ENCODE results near the gene VTCN1.
"Not testable (repeated sequence)": the region's sequence is repeated elsewhere in the genome, so short reads cannot be mapped to it uniquely, and the experiment has no call there.

The VTCN1 gene

DNA sequence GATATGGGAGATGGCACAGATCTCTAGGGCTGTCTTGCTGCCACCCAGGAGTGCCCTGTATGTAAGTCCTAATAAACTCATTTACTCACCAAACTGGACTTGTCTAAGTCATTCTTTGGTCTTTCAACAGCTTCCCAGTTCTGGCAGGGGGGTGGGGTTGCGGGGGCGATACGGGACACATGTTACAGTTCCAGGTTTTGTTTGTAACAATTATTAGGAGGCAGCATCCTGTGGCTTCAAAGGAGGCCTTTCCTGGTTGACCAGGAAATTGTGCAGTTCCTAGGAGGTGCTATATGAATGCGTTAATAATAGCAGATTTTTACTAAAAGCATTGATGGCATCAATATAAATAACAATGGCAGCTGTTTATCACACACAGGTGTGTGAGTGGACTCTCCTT lies 46.5 kb downstream of the VTCN1 start:
- Histone ChIP-seq H3K27ac (no peak overlapping the region), H3K27me3 (replicated peaks) (no peaks in the 10 kb centered on the region), H3K4me3 (ENCODE audit: low read depth, low read length) (no peak overlapping the region), H3K36me3 (replicated peaks) (no peaks in the 10 kb centered on the region)
- in situ Hi-C loops (cut with HindIII; ENCODE audit: low pct_ligation_motif_present, low sequenced_read_pairs), result no loop called here
- TF ChIP-seq, protein P1, sequence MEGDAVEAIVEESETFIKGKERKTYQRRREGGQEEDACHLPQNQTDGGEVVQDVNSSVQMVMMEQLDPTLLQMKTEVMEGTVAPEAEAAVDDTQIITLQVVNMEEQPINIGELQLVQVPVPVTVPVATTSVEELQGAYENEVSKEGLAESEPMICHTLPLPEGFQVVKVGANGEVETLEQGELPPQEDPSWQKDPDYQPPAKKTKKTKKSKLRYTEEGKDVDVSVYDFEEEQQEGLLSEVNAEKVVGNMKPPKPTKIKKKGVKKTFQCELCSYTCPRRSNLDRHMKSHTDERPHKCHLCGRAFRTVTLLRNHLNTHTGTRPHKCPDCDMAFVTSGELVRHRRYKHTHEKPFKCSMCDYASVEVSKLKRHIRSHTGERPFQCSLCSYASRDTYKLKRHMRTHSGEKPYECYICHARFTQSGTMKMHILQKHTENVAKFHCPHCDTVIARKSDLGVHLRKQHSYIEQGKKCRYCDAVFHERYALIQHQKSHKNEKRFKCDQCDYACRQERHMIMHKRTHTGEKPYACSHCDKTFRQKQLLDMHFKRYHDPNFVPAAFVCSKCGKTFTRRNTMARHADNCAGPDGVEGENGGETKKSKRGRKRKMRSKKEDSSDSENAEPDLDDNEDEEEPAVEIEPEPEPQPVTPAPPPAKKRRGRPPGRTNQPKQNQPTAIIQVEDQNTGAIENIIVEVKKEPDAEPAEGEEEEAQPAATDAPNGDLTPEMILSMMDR (IDR thresholded peaks at IDR 0.05; ENCODE audit: low read depth, low read length, missing control alignments), result no peak
- no peak for DNase-seq

DNA sequence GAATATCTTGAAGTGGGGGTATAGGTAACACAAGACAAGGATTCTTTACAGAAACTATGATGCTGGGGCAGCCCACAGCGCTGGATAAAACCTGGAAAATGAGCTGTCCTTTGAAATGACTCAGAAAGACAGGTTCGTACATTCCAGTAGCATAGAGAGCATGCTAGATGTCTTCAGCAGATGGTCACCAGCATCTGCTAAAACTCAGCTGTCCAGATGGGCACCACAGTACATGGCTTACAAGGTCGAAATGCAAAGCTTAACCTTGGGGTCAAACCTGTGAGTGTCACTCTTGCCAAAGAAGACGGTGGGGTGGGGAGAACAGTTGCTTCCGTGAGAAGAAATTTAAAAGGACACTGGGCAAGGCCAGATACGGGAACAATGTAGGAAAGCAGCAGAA lies 47.9 kb downstream of the VTCN1 start:
- no peaks in the 10 kb centered on the region for H3K36me3 ChIP-seq (replicated peaks)
- no peak overlapping the region for H3K4me3 ChIP-seq (ENCODE audit: low read depth, low read length)
- no peaks in the 10 kb centered on the region for H3K27me3 ChIP-seq (replicated peaks)
- in situ Hi-C loops (cut with HindIII; ENCODE audit: low pct_ligation_motif_present, low sequenced_read_pairs), result no loop called here
- DNase-seq, result no peak
- TF ChIP-seq, protein P1 (IDR thresholded peaks at IDR 0.05; ENCODE audit: low read depth, low read length, missing control alignments), result no peak
- no peak overlapping the region for H3K27ac ChIP-seq

DNA sequence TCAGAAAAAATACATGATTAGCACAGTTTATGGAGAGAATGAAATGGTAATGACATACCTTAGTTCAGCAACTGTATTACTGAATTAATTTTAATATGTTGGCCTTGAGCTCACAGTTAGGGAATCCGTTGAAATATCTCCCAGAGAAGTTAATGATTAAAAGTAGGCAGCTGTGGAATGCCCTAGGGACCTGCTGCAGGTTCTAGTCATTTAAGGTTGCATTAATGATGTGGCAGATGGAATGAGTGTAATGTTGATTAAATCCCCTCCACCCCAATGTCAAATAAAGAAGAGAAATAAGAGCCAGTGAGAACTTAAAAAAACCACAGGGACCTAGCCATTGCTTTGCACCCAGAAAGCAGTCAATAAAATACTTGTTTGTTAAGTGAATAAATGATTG lies 48.8 kb downstream of the VTCN1 start:
- H3K27ac ChIP-seq, result no peak overlapping the region
- DNase-seq, result no peak
- H3K36me3 ChIP-seq (replicated peaks), result no peaks in the 10 kb centered on the region
- no peak overlapping the region for H3K4me3 ChIP-seq (ENCODE audit: low read depth, low read length)
- TF ChIP-seq, protein P1 (IDR thresholded peaks at IDR 0.05; ENCODE audit: low read depth, low read length, missing control alignments), result no peak
- H3K27me3 ChIP-seq (replicated peaks), result no peaks in the 10 kb centered on the region
- in situ Hi-C loops (cut with HindIII; ENCODE audit: low pct_ligation_motif_present, low sequenced_read_pairs), result no loop called here

DNA sequence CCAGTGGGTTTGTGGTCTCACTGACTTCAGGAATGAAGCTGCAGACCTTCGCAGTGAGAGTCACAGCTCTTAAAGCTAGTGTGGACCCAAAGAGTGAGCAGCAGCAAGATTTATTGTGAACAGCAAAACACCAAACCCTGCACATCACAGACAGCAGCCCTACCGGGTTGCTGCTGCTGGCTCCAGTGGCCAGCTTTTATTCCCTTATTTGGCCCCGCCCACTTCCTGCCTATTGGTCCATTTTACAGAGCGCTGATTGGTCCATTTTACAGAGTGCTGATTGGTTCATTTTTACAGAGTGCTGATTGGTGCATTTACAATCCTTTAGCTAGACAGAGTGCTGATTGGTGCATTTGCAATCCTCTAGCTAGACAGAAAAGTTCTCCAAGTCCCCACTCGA lies 59.4 kb downstream of the VTCN1 start:
- DNase-seq; in situ Hi-C loops (cut with HindIII; ENCODE audit: low pct_ligation_motif_present, low sequenced_read_pairs): not testable (repeated sequence)

DNA sequence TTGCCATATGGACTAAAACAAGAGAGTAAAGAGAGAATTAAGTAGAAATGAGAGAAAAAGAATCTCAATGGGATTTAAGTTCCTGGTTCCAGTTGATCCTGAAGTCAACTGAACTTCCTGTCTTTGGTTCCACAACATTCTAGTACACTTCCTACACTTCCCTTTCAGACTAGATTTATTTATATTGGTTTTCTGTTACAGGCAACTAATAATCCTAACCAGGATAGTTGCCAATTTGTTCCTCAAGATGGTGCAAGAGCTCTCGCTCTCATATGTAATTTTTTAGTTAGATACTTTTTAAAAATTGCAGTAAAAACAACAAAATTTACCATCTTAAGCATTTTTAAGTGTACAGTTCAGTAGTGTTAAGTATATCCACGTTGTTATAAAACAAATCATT lies 60.4 kb downstream of the VTCN1 start:
- no peak overlapping the region for H3K4me3 ChIP-seq (ENCODE audit: low read depth, low read length)
- H3K36me3 ChIP-seq (replicated peaks), result no peaks in the 10 kb centered on the region
- DNase-seq, result no peak
- in situ Hi-C loops (cut with HindIII; ENCODE audit: low pct_ligation_motif_present, low sequenced_read_pairs), result no loop called here
- H3K27ac ChIP-seq, result no peak overlapping the region
- TF ChIP-seq, protein P1 (IDR thresholded peaks at IDR 0.05; ENCODE audit: low read depth, low read length, missing control alignments), result no peak
- H3K27me3 ChIP-seq (replicated peaks), result no peaks in the 10 kb centered on the region

More for the DNA sequence above, 59.4 kb downstream of the VTCN1 start:
- not testable (repeated sequence) for H3K27me3 ChIP-seq (replicated peaks); H3K27ac ChIP-seq; H3K36me3 ChIP-seq (replicated peaks); H3K4me3 ChIP-seq (ENCODE audit: low read depth, low read length)

DNA sequence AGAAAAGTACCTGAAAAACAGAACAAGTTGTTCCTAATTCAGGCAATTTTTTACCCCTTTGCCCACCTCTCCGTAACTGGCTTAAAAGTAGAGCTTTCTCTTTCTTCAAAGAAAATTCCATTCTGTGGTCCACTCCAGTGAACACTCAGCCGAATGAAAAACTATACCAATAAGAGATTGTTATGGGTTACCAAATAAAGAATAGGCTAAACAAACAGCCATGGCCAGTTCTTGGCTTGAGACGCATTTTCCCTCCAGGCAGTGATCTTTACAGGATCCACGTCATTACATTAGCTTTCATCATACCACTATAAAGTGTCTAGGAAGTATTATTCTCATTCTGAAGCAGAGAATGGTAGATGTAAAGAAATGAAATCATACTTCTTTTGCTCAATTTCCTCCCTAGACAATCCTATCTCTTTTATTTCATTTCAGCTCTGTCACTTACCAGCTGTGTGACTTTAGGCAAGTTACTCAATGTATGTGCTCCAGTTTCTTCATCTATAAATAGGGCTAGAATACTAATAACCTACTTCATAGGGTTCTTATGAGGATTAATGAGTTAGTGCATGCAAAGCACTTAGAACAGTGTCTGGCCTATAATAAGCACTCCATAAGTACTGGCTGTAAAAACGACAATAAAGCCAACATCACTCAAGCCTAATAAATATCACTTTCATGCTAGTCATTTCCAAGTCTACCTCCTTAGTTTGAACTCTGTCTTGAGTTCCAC lies 62.7 kb downstream of the VTCN1 start:
- no peaks in the 10 kb centered on the region for H3K27me3 ChIP-seq (replicated peaks)
- in situ Hi-C loops (cut with HindIII; ENCODE audit: low pct_ligation_motif_present, low sequenced_read_pairs), result no loop called here
- H3K4me3 ChIP-seq (ENCODE audit: low read depth, low read length), result no peak overlapping the region
- TF ChIP-seq, protein P1 (IDR thresholded peaks at IDR 0.05; ENCODE audit: low read depth, low read length, missing control alignments), result no peak
- H3K36me3 ChIP-seq (replicated peaks), result no peaks in the 10 kb centered on the region
- H3K27ac ChIP-seq, result no peak overlapping the region
- DNase-seq, result peak; percentile 48
